GM13977 (cell line): ENCODE data around the gene NPR1.
"Not testable (repeated sequence)": the region's sequence is repeated elsewhere in the genome, so short reads cannot be mapped to it uniquely, and the experiment has no call there.

Experiments
- DNase-seq: peaks from one replicate; pipeline ENCODE4 v3.0.0; 2012; ENCODE audit warnings: low spot score
- in situ Hi-C: fragments of 300-500 bp; cut with MboI; formaldehyde crosslinking; loops from one replicate; pipeline ENCODE4 v1.12.0; 2022; ENCODE audit warnings: low sequenced_read_pairs, low pct_unique_long_range_greater_than_20kb, mixed read lengths, inconsistent platforms; ENCODE audit not compliant: unreplicated experiment
- TF ChIP-seq, protein P1 (sequence below): IDR thresholded peaks from 2 replicates; pipeline ENCODE4 v1.5.1; 2012; ENCODE audit warnings: mild to moderate bottlenecking, control low read depth; ENCODE audit not compliant: insufficient read depth; ENCODE audit errors: extremely low read depth, missing control alignments

NPR1 gene

GRCh38 chr1:153659175-153659534, 19.3 kb upstream of the NPR1 start:
- TF ChIP-seq, protein P1, sequence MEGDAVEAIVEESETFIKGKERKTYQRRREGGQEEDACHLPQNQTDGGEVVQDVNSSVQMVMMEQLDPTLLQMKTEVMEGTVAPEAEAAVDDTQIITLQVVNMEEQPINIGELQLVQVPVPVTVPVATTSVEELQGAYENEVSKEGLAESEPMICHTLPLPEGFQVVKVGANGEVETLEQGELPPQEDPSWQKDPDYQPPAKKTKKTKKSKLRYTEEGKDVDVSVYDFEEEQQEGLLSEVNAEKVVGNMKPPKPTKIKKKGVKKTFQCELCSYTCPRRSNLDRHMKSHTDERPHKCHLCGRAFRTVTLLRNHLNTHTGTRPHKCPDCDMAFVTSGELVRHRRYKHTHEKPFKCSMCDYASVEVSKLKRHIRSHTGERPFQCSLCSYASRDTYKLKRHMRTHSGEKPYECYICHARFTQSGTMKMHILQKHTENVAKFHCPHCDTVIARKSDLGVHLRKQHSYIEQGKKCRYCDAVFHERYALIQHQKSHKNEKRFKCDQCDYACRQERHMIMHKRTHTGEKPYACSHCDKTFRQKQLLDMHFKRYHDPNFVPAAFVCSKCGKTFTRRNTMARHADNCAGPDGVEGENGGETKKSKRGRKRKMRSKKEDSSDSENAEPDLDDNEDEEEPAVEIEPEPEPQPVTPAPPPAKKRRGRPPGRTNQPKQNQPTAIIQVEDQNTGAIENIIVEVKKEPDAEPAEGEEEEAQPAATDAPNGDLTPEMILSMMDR, result no peak
- DNase-seq, result no peak
- in situ Hi-C loops, result no loop called here

DNA sequence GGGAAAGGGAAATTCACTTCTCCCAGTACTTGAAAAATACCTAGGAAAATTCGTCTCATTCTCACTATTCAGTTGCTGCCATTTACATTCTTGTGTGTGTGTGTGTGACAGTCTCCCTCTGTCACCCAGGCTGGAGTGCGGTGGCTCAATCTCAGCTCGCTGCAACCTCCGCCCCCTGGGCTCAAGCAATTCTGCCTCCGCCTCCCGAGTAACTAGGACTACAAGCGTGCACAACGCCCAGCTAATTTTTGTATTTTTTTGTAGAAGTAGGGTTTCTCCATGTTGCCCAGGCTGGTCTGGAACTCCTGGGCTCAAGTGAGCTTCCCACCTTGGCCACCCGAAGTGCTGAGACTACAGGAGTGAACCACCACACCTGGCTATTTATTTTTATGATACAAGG, 18.8 kb upstream of the NPR1 start:
- no peak for DNase-seq
- TF ChIP-seq, protein P1, result no peak
- in situ Hi-C loops, result no loop called here

- TF ChIP-seq, protein P1, result no peak
- in situ Hi-C loops, result no loop called here
- DNase-seq, result no peak
These were observed 17.3 kb upstream of the NPR1 start for GRCh38 chr1:153661111-153661708.

DNA sequence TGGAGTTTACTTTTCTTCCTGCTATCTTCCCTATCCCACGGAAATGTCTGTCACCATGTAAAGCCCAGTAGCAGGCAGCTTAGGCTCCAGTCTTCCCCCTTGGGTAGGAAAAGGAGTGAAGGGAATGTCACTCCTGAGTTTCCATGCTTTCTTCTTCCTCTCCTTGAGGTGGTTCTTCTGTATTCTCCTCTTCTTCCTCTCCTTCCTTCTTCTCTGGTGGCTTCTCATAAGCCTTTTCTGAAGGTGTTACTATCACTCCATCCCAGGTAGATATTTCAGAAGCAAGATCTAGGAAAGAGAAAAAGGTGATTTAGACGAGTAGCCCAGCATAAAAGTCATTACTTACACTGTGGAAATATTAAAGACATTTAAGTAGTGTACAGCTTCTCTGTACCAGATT, 16.2 kb upstream of the NPR1 start:
- in situ Hi-C loops, result no loop called here
- no peak for DNase-seq
- TF ChIP-seq, protein P1, result no peak

DNA sequence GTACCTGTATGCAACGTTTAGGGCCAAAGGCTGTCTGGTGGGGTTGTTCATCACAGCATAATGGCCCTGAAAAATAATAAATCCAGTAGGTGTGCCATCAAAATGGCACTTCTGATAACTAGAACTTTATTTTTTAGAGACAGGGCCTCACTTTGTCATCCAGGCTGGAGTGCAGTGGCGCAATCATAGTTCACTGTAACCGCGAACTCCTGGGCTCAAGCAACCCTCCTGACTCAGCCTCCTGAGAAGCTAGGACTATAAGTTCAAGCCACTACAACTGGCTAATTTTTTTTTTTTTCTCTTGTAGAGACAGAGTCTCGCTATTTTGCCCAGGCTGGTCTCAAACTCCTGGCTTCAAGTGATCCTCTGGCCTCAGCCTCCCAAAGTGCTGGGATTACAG, 15.3 kb upstream of the NPR1 start:
- TF ChIP-seq, protein P1, result no peak
- DNase-seq, result no peak
- in situ Hi-C loops, result no loop called here

DNA sequence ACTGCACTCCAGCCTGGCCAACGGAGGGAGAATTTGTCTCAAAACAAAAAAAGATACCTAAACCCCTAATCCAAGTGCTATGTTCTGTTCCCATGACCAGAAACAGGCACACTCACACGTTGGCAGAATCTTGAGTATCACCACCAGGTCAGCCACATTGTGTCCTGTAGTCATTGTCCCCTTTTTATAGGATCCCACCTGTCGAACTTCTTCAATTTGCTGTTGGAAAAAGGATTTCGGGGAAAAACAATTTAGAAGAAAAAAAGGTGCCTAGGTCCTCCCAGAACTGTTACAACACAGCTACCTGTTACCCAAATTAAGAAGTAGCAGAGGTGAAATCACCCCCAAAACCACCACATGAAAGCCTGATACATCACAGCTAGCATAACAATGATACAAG, 11.0 kb upstream of the NPR1 start:
- TF ChIP-seq, protein P1, result no peak
- no peak for DNase-seq
- in situ Hi-C loops, result no loop called here

GRCh38 chr1:153668672-153669071, 9.8 kb upstream of the NPR1 start:
- DNase-seq, in situ Hi-C loops: not testable (repeated sequence)
